CD4-positive, alpha-beta T cell treated with Interleukin-4 for 4 hours (primary cell): ENCODE measurements around the gene URM1.
"Not testable (repeated sequence)": the region's sequence is repeated elsewhere in the genome, so short reads cannot be mapped to it uniquely, and the experiment has no call there.

Experiments used
- DNase-seq: peaks from one replicate; pipeline ENCODE4 v3.0.0-alpha.2; 2020

Gene URM1

DNA sequence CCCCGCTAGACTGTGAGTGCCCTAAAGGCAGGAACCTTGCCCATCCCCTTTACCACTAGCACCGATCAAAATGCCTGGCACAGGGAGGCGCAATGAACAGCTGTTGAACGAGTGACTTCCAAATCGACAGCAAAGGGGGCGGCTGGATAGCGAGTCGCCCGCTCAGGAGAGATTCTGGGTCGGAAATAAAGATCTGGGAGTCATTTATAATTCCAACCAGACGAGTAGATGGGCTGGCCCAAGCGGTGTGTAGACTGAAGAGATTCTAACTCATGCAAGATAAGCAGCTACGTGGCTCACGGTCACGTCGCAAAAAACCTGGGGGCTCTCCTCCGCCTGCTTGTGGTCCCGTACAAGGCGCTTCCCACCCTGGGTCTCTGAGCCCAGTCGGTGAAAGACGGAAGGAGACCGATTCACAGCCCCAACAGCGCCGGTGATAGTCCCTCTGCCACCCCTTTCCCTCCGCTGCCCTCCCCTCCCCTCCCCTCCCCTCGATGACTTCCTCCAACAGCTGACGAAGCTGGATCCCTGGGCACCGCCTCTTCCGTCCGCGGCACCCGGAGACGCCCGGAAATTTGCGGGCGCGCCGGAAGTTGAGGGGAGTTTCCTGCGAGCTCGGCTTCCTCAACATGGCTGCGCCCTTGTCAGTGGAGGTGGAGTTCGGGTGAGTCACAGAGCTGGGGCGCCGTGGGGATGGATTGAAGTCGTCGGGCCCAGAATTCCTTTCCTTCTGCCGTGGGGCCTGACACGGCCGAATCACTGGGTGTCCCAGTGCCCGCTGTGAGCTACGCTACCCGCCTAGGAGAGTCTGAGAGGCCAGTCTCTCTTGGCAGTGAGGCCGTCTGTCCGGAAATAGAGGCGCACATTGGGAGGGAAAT is at the start of gene URM1:
TSS of gene URM1 (plus strand) at position 623 of the 878 bp plus-strand sequence. CDS start at position 630, 7 bp downstream.
- peak; percentile 95 for DNase-seq

DNA sequence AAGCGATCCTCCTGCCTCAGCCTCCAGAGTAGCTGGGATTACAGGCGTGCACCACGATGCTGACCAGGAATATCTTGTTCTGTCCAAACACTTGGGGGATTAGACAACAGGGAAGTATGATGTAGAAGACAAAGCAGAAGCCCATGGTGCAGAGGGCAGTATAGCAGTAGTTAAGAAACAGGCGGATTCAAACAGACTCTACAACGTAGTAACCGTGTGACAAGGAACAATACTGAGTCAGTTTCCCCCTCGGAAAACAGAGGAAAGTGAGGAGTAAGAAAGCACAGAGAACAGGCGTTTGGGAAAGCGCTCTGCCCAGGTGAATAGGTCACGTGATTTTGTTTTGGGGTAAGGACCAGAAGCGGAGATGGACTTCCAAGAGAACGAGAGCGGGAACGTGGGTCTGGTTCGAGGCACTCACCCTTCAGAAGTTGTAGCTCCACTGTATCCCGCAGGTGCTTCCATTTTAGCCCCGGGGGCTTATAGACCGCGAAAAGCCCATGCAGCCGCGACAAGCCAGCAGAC is 49.2 kb upstream of the URM1 start:
- no peak for DNase-seq

DNA sequence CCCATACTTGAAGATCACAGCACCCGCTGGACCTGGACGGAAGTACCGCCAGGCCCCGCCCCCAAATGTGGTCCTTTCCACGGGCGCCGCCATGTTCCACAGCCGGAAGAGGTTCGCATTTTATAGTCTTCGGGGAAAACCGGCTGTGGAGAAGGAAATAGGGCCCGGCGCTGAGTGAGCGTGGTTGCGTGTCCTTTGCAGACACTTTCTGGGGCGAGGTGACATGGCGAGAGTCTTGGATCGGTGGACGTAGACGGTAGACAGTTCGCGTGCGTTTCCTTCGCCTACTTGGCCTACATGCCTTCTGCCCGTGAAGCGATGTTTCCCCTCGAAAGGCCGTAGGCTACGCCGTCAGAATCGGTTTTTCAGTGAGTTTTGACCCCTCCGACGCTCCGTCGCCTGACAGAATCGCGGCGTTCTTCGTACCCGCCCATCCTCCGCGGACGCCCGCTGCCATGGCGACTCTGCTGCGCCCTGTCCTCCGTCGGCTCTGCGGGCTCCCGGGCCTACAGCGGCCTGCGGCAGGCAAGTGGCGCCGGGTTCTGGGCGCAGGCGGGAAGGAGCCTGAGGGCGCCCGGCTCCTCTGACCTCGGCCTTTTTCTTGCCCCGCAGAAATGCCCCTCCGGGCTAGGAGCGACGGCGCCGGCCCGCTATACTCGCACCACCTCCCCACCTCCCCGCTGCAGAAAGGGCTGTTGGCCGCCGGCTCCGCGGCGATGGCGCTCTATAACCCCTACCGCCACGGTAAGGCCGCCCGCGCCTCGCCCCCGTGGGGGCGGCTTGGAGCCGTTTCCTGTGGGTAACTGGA is 48.6 kb upstream of the URM1 start, which contains the start of the genes COQ4 and TRUB2:
TSS of gene COQ4 (plus strand) at position 436 of the 808 bp plus-strand sequence. CDS start at position 456, 20 bp downstream.
TSS of gene TRUB2 (minus strand) at position 44 of the 808 bp plus-strand sequence. CDS start at position 5, 39 bp downstream.
- peak; percentile 93 for DNase-seq

GRCh38 chr9:128323212-128323730 is 47.9 kb upstream of the URM1 start:
- peak; percentile 37 for DNase-seq

- no peak for DNase-seq
Measured at GRCh38 chr9:128323791-128324190, 47.4 kb upstream of the URM1 start.

DNA sequence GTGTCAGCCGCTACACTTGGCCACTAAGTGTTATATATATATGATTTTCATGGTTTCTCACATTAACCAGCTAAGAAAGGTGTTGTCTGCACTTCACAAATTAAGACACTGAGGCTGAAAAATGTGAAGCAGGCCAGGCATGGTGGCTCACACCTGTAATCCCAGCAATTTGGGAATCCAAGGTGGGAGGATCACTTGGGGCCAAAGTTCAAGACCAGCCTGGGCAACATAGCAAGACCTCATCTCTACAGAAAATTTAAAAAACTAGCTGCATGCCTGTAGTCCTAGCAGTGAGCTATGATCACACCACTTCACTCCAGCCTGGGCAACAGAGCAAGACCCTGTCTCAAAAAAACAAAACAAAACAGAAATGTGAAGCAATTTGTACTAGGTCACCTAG is 46.8 kb upstream of the URM1 start:
- DNase-seq = no peak

GRCh38 chr9:128325629-128326028 is 45.5 kb upstream of the URM1 start:
- DNase-seq = no peak

DNA sequence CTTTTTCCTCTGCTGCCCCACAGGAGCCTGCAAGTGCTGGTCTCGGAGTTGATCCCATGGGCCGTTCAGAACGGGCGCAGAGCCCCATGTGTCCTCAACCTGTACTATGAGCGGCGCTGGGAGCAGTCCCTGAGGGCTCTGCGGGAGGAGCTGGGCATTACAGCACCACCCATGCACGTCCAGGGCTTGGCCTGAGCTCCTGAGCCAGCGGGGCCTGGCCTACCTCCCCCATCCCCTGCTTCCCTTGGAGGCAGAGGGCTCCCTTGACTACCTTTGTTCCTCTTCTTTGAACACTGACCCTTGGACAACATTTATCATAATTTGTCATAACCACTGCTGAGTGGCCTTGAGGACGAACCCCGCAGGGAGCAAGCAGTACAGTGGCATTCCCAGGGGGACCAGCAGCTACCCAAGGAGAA is 37.7 kb upstream of the URM1 start:
- no peak for DNase-seq

DNA sequence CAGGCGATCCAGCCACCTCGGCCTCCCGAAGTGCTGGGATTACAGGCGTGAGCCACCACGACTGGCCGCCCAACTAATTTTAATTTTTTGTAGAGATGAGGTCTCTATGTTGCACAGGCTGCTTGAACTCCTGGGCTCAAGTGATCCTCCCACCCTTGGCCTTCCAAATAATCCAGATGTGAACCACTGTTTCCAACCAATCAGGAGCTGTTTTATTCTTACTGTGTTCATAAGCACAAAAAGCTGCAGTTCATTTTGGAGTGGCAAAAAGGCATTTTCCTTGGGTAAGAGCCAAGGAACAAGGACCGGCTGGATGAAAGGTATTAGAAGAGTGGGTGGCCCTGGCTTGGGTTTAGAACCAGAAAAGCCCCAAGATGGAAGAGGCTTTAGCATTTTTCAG is 36.0 kb upstream of the URM1 start:
- DNase-seq = no peak

DNA sequence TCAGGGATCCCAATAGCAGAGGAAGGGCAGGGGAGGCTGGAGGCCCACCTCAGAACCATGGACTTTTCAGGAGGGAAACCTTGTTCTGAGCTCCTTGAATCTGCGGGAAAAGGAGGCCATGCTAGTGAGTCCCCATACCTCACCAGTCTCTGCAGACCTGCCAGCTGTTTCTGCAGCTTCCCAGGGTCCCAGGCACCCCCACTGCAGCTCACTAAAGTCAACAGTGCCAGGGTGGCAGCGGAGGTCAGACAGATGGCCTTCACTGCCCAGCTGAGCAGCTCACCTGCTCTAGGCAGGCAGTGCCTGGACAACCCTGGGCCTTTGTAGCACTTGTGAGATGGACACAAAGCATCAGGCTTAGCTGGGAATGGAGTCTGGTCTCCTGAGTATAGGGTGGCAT is 35.3 kb upstream of the URM1 start:
- no peak for DNase-seq

- DNase-seq = no peak
Measured at GRCh38 chr9:128337936-128338335, 33.2 kb upstream of the URM1 start.

- not testable (repeated sequence) for DNase-seq
Measured at GRCh38 chr9:128338852-128339614, 32.1 kb upstream of the URM1 start.

- DNase-seq = peak; percentile 82
Measured at GRCh38 chr9:128339761-128340690, 31.1 kb upstream of the URM1 start, which contains the start of gene SLC27A4. Gene SLC27A4, plus strand, starts transcription at chr9:128340527. Its CDS starts 2,606 bp downstream, at chr9:128343133.

GRCh38 chr9:128340691-128341434 is 30.3 kb upstream of the URM1 start:
- DNase-seq = no peak

DNA sequence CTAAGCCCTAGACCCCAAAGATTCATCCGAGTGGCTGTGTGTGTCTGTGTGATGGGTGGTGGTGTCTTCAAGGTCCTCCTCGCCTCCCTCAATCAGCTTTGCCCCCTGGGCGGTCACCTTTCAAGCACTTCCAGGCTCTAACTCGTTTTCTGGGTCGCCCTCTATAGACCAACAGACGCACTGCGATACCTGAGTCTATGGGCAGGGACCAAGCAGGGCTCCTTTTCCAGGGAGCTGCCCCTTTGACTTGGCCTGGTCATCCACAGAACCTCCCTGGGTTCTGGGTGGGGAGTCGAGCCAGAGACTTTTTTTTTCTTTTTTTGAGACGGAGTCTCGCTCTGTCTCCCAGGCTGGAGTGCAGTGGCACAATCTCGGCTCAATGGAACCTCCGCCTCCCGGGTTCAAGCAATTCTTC is 29.7 kb upstream of the URM1 start:
- DNase-seq = peak; percentile 75

DNA sequence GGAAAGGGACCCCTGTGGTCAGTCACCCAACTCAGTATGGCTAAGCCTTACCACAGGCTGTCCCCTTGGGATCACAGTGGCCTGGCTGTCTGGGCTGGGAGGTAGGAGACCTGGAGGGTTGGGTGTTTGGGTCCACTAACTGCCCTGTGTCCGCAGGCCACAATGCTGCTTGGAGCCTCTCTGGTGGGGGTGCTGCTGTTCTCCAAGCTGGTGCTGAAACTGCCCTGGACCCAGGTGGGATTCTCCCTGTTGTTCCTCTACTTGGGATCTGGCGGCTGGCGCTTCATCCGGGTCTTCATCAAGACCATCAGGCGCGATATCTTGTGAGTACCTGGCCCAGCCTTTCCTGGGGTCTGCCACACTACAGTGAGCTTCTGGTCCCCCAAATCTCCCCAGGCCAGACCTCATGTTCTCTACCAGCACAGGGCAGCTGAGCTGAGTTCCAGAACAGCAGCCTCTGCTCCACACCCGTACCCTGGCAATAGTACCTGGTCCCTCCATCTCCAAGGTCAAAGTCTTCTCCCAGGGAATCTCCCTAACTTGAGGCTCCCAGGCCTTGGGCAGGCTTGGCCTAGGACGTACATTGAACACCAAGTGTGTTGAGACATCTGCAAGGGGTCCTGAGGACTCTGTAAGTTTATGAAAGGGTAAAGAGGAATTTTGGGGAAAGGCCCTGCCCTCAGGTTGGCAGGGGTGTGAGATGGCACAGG is 28.0 kb upstream of the URM1 start:
- DNase-seq = no peak

DNA sequence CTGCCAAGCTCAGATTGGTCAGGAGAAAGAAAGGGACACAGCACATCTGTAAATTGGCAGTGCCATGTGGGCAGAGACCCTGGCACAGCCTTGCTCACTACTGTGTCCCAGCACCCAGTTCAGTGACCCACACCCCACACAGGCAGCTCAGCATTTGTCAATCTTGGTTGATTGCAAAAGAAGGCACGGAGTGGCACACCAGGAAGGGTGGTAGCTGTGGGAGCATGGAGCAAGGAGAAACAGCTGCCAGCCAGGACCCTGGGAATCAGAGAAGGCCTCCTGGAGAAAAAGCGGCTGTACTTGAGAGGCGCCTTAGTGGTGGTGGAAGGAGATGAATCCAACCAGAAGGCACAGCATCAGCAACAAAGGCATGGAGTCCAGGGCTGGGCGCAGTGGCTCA is 27.3 kb upstream of the URM1 start:
- DNase-seq = no peak

- no peak for DNase-seq
Measured at GRCh38 chr9:128344931-128345605, 26.1 kb upstream of the URM1 start.

- no peak for DNase-seq
Measured at GRCh38 chr9:128349125-128349524, 22.0 kb upstream of the URM1 start.
